Bronchial epithelial cell (primary cell): Measurements from ENCODE around the gene TEX28. TPM values are rescaled to one million over a fixed set of nuclear protein-coding genes. Genes with fewer than 3 reads are reported as not detected.

Experiments used
- DNase-seq: peaks from one replicate; pipeline ENCODE4 v3.0.0-alpha.2; 2010; ENCODE audit warnings: low read depth
- FAIRE-seq: peaks from 2 replicates; lab custom pipeline; 2011; peaks lifted over from hg19 to GRCh38; lab: Jason Lieb, UNC
- H3K27me3 ChIP-seq: 2 replicates; pipeline ENCODE4 v1.5.1; 2011; ENCODE audit warnings: low read length; ENCODE audit not compliant: control insufficient read depth, insufficient read depth
- H3K36me3 ChIP-seq: 2 replicates; pipeline ENCODE4 v1.5.1; 2011; ENCODE audit warnings: low read length; ENCODE audit not compliant: control insufficient read depth, insufficient read depth
- H3K4me3 ChIP-seq: 2 replicates; pipeline ENCODE4 v1.5.1; 2011; ENCODE audit warnings: mild to moderate bottlenecking, low read depth, low read length, control low read depth
- CTCF ChIP-seq: IDR thresholded peaks from 2 replicates; pipeline ENCODE4 v1.5.1; 2011; ENCODE audit warnings: mild to moderate bottlenecking, moderate library complexity, low read length, control low read depth, inconsistent platforms; ENCODE audit not compliant: insufficient read depth, severe bottlenecking
- total RNA-seq: library from RNA; depleted of rRNA; stranded (reverse); fragments of >200 nt; gene quantifications from 2 replicates; pipeline ENCODE4 v1.2.1, GENCODE V29; 2014

Gene TEX28
- total RNA-seq, 1 donor from 2014 or later, result not detected

- Histone ChIP-seq H3K4me3 (no peak overlapping the region), H3K36me3 (no peaks in the 10 kb centered on the region), H3K27me3 (no peaks in the 10 kb centered on the region)
- TF ChIP-seq CTCF, result no peak
- FAIRE-seq, result no peak
- DNase-seq, result no peak
Measured at GRCh38 chrX:154332561-154332960, 37.6 kb upstream of the TEX28 start.

GRCh38 chrX:154329294-154329693 lies 34.4 kb upstream of the TEX28 start:
- no peak for TF ChIP-seq CTCF
- H3K4me3 ChIP-seq, result no peak overlapping the region
- no peaks in the 10 kb centered on the region for H3K36me3 ChIP-seq
- peaks cover 14% of the 10 kb centered on the region for H3K27me3 ChIP-seq
- FAIRE-seq (no peak), DNase-seq (no peak)

GRCh38 chrX:154328646-154329045 lies 33.7 kb upstream of the TEX28 start:
- TF ChIP-seq CTCF, result no peak
- Histone ChIP-seq H3K27me3 (peaks cover 16% of the 10 kb centered on the region), H3K36me3 (no peaks in the 10 kb centered on the region), H3K4me3 (no peak overlapping the region)
- FAIRE-seq (no peak), DNase-seq (no peak)

- H3K4me3 ChIP-seq, result no peak overlapping the region
- TF ChIP-seq CTCF, result no peak
- DNase-seq (no peak), FAIRE-seq (peak; percentile 40)
- peaks cover 16% of the 10 kb centered on the region for H3K27me3 ChIP-seq
- no peaks in the 10 kb centered on the region for H3K36me3 ChIP-seq
Measured at GRCh38 chrX:154327038-154327820, 32.3 kb upstream of the TEX28 start.

GRCh38 chrX:154325541-154325940 lies 30.6 kb upstream of the TEX28 start:
- DNase-seq (no peak), FAIRE-seq (no peak)
- Histone ChIP-seq H3K27me3 (peaks cover 16% of the 10 kb centered on the region), H3K4me3 (no peak overlapping the region), H3K36me3 (no peaks in the 10 kb centered on the region)
- no peak for TF ChIP-seq CTCF
